GM21737 (cell line): ENCODE measurements around the gene LMO7.

Source experiments
- ATAC-seq: cut with Tn5 transposase; IDR thresholded peaks from one replicate; pipeline ENCODE4 v1.9.1; 2021; ENCODE audit warnings: mild to moderate bottlenecking, moderate library complexity; ENCODE audit not compliant: unreplicated experiment

Gene LMO7

DNA sequence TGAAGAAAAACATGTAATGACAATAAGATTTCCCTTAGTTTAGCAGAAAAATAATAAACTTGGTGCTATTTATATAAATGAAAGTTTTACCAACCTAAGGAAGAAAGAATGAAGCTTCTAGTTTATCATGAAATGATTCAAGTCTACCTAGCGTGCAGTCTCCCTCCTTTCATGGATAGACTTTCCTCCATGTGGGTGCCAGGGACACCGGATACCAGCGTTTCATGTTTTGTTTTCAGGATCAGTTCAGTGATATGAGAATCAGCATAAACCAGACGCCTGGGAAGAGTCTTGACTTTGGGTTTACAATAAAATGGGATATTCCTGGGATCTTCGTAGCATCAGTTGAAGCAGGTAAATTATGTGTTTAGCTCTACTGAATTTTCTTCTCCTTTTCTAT, 196.7 kb downstream of the LMO7 start:
- no peak for ATAC-seq

DNA sequence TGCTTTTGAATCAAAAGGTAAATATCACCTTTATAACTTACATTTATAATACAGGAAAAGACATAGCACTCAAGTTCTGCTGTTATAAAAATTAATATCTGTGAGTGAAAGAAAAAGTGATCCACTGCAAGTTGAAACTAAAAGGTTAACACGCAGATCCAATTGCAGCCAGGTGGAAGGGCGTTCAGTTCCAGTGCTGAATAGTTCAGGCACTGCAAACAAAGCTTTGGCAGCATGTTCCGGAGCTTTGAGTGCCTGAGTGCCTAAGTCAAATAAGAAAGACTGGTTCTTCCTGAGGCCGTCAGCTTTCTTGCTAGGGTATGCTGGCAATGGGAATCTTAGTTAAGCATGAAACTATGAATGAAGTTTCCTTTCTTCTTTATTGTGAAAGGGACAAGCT, 200.3 kb downstream of the LMO7 start:
- ATAC-seq: no peak

DNA sequence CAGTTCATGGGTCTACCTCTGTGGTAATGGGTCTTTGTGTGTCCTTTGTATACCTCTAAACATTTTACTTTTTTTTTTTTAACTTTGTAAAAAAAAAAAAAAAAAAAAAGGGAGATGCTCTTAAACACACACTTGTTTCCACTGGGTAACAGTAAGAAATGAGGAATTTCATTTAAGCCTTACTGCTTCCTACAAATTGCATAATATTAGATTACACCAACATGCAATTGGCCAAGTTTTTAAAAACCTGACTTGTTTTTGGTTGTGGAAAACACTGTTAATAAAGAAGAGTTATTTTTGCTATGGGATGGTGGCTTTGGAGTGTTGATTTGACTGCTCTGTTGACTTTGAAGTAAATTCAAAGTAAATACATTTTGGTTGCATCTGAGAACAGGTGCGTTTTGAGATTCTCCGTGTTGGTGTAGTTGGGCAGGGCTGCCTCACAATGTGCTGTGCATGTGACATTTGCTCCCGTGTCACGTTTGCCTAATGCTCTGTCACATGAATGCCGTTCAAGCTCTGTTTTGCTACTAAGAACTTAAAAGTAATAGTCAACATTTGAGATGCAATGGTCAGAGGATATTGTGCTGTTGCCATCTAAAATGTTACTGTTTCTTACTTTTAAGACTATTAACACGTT, 202.4 kb downstream of the LMO7 start:
- ATAC-seq: no peak

DNA sequence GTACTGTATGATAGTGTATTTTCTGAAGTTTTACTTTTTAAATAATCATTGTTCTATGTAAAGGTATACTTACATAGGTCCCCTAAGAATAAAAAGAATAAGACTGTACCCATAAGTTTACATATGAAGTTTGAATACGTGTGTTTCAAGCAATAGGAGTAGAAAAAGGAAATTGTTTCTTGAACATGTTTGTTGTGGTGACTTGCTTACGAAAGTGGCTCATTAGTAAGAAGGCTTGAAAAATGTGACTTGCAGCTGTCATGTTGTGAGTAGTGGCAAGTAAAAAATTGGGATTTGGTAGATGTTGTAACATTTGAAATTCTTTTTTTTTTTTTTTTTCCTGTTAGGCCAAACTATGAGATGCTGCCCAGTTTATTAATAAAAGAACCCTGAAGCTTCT, 203.3 kb downstream of the LMO7 start:
- no peak for ATAC-seq

DNA sequence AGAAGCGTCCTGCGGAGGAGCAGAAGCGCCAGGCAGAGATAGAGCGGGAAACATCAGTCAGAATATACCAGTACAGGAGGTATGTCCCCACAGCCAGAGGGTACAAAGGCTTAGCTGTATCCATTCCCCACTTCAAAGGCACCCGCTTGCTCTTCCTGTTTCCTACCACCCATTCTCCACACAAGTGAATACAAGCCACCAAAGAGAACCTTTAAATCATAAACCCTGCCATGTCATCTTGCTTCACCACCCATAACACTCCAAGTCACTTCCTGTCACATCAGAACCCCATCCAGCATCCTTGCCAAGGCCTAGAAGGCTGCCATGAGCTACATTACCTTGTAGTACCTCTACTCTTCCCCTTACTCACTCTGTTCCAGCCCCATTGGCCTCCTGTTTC, 205.8 kb downstream of the LMO7 start:
- ATAC-seq: no peak

DNA sequence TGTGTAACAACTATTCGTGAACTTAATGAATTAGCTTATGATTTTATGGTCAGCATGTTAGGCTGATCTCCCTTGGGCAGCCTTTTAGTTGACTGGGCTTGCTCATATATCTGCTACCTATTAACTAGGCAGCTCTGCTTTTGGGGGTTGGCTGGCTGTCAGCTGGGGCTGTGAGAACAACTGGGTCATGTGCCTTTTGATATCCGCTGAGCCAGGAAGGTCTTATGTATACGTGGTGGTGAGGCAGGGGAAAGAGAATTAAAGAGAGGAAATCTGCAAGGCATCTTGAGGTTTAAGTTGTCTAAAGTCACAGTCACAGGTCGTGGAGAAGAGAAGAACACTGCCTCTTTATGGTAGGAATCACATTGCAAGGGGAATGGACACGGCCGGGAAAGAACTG, 206.9 kb downstream of the LMO7 start:
- no peak for ATAC-seq

DNA sequence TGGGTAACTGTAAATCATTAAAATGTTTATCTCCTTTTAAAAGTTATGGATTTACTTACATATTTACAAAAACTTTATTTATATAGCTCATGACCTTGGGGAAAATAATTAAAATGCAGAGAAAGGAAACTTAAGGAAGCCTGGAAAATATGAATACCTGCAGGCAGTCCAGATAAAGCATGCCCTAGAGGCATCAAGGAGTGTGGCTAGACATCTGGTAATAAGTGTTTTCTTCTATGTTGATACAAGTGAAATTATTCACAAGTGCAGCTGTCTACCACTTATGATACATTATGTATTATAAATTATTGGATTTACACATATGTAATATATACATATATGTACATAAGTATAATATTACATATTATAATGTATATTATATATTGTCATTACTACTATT, 207.9 kb downstream of the LMO7 start:
- ATAC-seq: no peak

DNA sequence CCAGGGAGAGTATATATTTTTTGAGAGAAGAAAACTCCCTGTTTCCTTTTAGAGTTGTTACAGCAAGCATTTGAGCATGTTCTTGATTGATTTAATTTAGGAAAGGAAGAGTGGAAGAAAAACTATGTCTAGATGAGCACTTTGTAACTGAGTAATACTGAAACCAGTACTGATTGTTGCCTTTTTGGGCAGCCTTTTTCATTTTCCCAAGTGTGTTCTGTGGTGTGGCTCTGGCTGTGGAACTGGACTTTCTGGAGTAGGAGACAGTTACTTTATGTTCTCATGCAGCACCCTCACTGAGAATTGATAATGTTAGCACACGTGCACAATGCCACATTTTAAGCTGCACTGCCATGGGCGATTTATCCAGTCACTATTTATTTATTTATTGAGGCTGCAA, 211.5 kb downstream of the LMO7 start:
- no peak for ATAC-seq

DNA sequence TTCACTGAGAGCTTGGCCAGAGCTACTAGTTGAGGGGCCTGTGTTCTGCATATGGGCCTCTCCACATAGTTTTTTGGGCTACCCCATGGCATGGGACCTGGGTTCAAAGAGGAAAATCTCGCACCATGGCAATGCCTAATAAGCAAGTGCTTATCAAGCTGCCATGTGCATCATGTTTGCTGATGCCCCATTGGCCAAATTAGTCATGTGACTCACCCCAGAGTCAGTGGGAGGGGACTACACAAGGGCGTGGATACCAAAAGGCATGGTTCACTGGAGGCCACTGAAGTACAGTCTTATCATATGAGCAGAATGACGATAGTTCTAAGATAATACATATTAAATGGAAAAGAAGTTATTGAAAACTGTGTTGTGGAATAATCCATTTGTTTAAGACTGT, 214.8 kb downstream of the LMO7 start:
- ATAC-seq: no peak

DNA sequence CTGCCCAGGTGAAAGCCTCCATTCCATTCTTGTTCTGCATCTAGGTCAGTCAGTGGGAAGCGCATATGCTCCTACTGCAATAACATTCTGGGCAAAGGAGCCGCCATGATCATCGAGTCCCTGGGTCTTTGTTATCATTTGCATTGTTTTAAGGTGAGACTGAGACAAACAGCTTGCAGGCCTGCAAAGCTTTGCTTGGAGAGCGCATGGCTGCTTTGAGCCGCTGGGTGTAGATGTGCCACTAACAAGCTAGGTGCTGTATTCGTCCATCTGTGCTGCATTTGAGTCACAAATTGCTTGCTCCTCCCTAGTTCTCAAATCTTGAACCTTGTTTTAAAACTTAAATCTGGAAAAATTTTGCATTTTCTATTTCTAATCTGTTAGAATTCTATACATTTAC, 219.1 kb downstream of the LMO7 start:
- no peak for ATAC-seq

DNA sequence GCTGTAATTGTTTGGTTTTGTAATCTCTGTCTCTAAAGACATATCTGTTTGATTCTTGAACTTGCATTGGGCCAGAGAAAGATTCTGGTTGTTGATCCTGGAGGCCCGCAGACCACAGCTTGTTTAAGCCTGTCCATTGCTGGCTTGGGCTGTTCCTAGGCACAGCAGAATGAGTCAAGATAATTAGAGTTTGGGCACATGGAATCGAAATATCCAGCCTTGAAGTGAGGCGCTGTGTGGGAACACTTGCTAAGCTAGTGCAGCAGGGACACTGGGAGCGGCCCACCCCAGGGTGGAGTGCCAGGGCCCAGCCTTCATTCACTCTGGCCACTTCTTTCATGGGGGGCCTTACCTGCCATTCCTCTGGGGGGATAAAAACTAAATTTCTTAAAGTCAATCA, 219.7 kb downstream of the LMO7 start:
- no peak for ATAC-seq

DNA sequence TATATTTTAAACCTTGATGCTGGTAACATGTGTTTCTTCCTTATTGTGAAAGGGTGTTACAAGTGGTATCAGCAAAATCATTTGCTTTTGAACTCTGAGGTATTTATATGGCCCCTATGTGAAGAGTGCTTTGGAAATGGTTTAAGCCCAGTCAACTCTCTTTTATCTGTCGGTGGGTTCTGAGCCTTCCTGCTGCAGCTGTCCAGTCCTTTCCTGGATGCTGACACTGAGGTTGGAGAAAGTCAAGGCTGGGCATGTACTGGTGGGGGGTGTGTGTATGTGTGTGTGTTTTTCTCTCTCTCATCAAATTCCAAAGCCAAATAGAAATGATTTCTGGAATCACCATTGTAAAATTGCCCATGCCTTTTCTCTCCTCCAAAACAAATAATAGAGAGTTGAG, 221.2 kb downstream of the LMO7 start:
- no peak for ATAC-seq

DNA sequence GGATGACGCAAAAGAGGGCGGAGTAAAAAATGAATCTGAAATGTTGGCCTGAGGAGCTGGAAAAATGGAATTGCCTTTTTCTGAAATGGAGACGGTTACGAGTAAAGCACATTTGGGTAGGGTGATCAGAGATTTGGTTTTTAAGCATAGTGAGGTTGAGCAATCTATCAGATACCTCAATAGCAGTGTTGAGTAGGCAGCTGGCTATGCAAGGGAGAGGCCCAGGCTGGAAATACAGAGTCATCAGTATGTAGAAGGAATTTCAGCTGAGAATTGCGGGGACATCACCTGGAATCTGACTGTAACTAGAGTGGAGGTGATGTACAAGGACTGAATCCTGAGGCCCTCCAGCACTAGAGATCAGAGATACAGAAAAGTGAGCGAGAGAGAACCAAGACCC, 224.8 kb downstream of the LMO7 start:
- ATAC-seq: no peak

DNA sequence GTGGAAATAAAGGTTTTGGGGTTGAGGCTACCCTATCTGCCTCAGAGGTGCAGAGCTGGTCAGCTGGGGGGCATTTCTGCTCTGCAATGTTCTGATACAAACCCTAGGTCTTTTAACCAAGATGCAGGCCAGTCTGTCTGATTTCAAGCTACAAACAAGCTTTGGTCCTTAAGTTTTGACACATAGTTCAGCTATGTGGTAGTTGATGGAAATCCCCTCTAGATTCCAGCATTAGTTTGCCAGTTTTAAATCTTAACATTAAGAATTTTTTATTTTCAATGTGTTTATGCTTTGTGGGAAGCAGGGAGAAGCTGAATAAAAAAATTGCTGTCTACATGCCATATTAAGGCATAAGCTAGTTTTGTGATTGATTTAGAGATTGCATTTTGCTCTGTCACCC, 225.7 kb downstream of the LMO7 start:
- no peak for ATAC-seq

DNA sequence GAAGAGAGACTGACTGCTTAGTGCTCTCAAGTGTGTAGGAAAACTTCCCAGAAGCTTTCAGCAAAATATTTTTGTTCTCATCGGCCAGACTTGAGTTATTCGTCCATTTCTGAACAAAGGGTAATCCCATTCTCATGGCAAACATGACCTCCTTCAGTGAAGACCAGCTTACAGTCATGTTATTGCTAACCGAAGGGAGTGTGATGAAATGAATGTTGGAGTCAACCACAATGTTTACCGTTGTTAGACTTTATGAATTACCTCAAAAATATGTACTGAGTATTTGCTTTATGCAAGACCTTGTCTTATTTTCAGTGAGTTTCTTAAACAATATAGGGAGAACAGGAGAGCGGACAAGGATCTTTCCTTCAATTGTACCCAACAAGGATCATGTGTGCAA, 228.6 kb downstream of the LMO7 start:
- no peak for ATAC-seq

DNA sequence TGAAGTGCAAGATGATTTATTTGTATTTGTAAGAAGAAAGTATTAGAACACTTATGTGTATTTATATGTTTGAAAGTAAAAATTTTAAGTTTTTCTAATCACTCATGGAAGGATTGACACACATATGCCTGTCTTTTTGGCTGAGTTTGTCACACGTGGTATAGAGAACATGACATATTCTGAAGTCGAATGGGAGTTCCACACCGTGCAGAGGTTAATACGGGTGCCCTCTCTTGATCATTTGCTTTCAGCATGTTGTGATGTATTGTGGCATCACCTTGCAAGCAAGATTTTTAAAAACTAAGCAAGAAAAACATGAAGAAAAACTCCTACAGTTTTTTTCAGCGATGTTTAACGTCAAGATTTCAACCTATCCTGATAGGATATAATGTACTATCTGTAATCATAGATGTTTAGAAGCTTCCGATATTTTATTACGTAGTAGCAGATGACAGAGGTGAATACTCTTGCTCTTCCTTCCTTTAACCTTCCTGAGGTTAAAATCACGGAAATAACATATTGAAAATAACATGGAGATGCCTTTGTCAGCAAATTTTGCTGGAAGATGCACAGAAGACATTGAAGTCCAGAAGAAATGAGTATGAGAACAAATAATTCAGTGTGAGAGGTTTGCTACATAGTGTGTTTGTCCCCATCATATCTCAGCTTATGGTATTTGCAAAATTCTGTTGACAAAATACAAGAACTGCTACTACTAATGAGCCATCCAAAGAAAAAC, 231.4 kb downstream of the LMO7 start:
- ATAC-seq: no peak

DNA sequence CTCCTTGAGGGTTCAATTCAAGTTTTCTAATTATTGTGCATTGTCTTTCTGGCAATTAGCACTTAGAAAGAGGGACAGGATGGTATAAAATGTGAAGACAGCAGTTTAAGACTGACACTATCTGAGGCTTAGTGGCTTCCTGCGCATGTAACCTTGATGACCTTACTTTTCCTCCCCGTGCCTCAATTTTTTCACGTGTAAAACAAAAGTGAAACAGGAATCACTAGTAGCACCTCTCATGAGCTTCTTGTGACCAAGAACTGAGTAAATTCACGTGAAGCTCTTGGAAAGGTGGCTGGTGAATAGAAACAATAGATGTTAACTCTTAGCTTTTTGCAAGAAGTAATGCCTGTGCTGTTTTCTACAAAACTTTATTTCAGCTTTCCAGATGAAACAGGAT, 233.9 kb downstream of the LMO7 start:
- no peak for ATAC-seq

DNA sequence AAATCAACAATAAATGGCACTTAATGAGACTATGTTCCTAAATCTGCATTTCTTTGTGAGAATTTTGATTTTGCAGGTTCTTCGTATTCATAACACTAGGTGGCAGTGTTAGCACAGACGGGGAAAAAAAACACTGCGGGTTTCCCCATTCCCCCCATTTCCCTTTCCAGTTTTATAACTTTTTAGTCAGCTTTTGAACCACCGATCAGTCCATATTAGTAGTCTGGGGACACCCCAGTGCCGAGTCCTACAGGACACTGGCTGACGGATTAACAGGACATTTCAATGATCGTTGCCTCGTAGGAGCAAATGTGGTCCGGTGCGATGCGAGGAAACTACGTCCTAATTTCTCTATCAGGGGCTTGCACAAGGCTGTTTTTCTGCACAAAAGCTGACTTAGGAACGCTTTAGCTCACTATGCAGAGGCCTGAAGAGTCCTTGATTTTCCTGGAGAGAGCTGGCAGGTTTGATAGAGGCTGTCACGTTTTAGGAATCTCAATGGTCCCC, 234.3 kb downstream of the LMO7 start:
- ATAC-seq: no peak

DNA sequence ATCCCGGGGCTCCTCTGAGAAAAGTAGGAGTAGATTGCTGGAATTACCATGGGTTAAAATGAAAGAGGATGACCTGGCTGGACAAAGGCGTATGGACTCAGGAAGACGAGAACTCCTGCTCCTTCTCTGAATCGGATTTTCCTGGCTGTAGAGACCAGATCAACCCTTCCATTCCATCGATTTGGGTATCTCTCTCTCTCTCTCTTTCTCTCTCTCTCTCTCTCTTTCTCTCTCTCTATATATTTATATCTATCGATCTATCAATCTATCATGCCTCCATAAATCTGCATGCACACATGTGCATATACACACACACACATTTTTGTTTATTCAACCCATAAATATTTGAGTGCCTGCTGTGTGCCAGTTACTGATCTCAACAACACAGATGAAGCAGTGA, 234.9 kb downstream of the LMO7 start:
- no peak for ATAC-seq

DNA sequence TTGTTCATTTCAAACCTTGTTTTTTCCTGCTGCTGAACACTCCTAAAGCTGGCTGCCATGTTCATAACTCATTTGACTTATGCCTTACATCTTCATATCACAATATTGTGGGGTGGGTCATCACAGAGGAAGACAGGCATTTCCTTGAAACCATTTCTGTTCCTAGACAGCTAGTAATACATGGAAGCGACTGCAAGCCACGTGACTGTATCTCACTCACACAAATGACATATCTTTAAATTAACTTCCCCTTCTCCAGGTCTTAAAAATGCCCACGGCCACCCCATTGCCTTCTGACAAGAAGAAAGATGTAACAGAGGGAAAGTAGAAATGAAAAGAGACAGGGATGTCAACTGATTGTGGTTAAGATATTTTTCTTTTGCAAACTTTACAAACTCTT, 236.8 kb downstream of the LMO7 start:
- no peak for ATAC-seq

DNA sequence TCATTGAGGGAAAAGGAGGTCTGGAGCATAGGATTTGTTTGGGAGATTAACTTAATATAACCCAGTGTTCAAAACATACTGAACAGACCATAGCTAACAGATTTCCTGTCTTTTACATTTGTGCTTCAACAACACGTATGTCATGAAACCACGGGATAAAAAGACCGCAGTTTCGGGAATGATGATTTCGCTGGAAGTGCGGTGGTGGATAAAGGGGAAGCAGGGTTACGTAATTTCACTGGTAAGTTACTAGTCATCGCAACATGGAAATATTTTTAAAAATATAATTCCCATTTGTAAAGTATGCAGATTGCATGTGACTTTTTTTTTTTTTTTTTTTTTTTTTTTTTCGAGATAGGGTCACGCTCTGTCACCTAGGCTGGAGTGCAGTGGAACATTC, 237.4 kb downstream of the LMO7 start:
- ATAC-seq: no peak

DNA sequence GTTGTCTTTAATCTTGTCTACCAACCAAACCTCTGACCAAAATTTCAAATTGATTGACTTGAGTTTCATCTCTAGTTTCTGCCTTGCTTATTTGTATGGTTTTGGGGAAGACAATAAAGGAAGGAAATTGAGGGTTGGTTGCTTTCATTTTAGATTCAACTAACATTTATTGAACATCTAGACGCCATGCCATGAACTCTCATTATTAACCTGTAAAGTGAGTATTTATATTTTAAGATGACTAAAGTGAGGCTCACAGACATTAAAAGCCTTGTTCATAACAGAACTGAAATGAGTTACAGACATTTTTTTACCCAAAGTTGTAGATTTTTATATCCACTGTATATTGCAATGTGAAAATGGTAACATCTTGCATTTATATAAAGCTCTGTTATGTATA, 239.3 kb downstream of the LMO7 start:
- no peak for ATAC-seq
